IMR-90 (cell line): ENCODE results near the gene AGAP1. TPM values are rescaled to one million over a fixed set of nuclear protein-coding genes. Genes with fewer than 3 reads are reported as not detected.

Source experiments
- ATAC-seq: fragments of 200-7000 bp; cut with Tn5 transposase; 2 replicates; pipeline ENCODE4 v1.9.1; 2020; ENCODE audit warnings: low read depth, mild to moderate bottlenecking, moderate library complexity
- BruUV-seq: library from RNA; stranded (reverse); fragments of 400-500 nt; replicated peaks from 2 replicates; lab custom pipeline; 2021; lab: Mats Ljungman, UMichigan
- CTCF ChIA-PET: fragments of 300-600 bp; formaldehyde crosslinking; extraction: SDS; loops from one replicate; lab custom pipeline; 2021; ENCODE audit warnings: antibody characterized with exemption; lab: Yijun Ruan, JAX
- POLR2A ChIA-PET: fragments of 300-600 bp; sonication (Branson Sonifier 250); formaldehyde crosslinking; loops from one replicate; lab custom pipeline; 2022; ENCODE audit warnings: antibody characterized with exemption; ENCODE audit not compliant: unreplicated experiment; lab: Charles Lee
- DNase-seq: peaks from one replicate; pipeline ENCODE4 v3.0.0; 2013
- H2AFZ ChIP-seq: replicated peaks from 2 replicates; pipeline ENCODE3; 2013; ENCODE audit warnings: low read length, mild to moderate bottlenecking; ENCODE audit not compliant: poor library complexity
- H2AK5ac ChIP-seq: 2 replicates; pipeline ENCODE4 v1.6.1; 2013; ENCODE audit warnings: low read depth, low read length, inconsistent platforms
- H2AK9ac ChIP-seq: replicated peaks from 2 replicates; pipeline ENCODE3; 2013; ENCODE audit warnings: mild to moderate bottlenecking, low read depth, low read length, moderate library complexity; ENCODE audit not compliant: poor library complexity
- H2BK120ac ChIP-seq: 2 replicates; pipeline ENCODE4 v1.6.1; 2013; ENCODE audit warnings: low read depth, low read length, inconsistent platforms
- H2BK15ac ChIP-seq: 3 replicates; pipeline ENCODE4 v1.6.1; 2013; ENCODE audit warnings: low read depth, low read length, inconsistent platforms
- H2BK20ac ChIP-seq: 2 replicates; pipeline ENCODE4 v1.6.1; 2013; ENCODE audit warnings: low read depth, mild to moderate bottlenecking, inconsistent platforms, low read length, moderate library complexity
- H2BK5ac ChIP-seq: 2 replicates; pipeline ENCODE4 v1.6.1; 2013; ENCODE audit warnings: mild to moderate bottlenecking, low read depth, low read length, inconsistent platforms; ENCODE audit not compliant: poor library complexity, severe bottlenecking
- H3K14ac ChIP-seq: replicated peaks from 2 replicates; pipeline ENCODE4 v1.6.1; 2013; ENCODE audit warnings: low read depth, low read length, inconsistent platforms
- H3K18ac ChIP-seq: 2 replicates; pipeline ENCODE4 v1.6.1; 2013; ENCODE audit warnings: low read depth, low read length, control low read depth
- H3K23ac ChIP-seq: 2 replicates; pipeline ENCODE4 v1.6.1; 2013; ENCODE audit warnings: low read depth, low read length, inconsistent platforms
- H3K27ac ChIP-seq: 2 replicates; pipeline ENCODE4 v1.5.1; 2013; ENCODE audit warnings: mild to moderate bottlenecking, control low read depth, low read length; ENCODE audit not compliant: insufficient read depth
- H3K27me3 ChIP-seq: 2 replicates; pipeline ENCODE4 v1.6.1; 2013; ENCODE audit warnings: low read length; ENCODE audit not compliant: control insufficient read depth, insufficient read depth
- H3K36me3 ChIP-seq: 2 replicates; pipeline ENCODE4 v1.6.1; 2013; ENCODE audit warnings: low read length, mixed read lengths; ENCODE audit not compliant: control insufficient read depth, insufficient read depth
- H3K4ac ChIP-seq: 2 replicates; pipeline ENCODE4 v1.6.1; 2013; ENCODE audit warnings: low read depth, low read length, inconsistent platforms
- H3K4me1 ChIP-seq: 2 replicates; pipeline ENCODE4 v1.6.1; 2013; ENCODE audit warnings: low read length, mixed read lengths; ENCODE audit not compliant: control insufficient read depth, insufficient read depth
- H3K4me2 ChIP-seq: 2 replicates; pipeline ENCODE4 v1.6.1; 2013; ENCODE audit warnings: low read depth, mild to moderate bottlenecking, control low read depth, low read length, moderate library complexity
- H3K4me3 ChIP-seq: 2 replicates; pipeline ENCODE4 v1.5.1; 2013; ENCODE audit warnings: low read depth, mild to moderate bottlenecking, control low read depth, low read length, moderate library complexity; ENCODE audit not compliant: insufficient read depth
- H3K56ac ChIP-seq: 2 replicates; pipeline ENCODE4 v1.6.1; 2013; ENCODE audit warnings: low read length, inconsistent platforms; ENCODE audit not compliant: insufficient read depth; ENCODE audit errors: extremely low read depth
- H3K79me1 ChIP-seq, 2 experiments: 2 replicates each; pipeline ENCODE4 v1.6.1; 2013; ENCODE audit warnings: low read length in 2 of 2, inconsistent platforms in 1 of 2, low read depth in 1 of 2
- H3K9ac ChIP-seq: 2 replicates; pipeline ENCODE4 v1.6.1; 2013; ENCODE audit warnings: low read depth, low read length, control low read depth
- H3K9me1 ChIP-seq: 2 replicates; pipeline ENCODE4 v1.6.1; 2013; ENCODE audit warnings: low read length, inconsistent platforms; ENCODE audit not compliant: insufficient read depth
- H3K9me3 ChIP-seq: 2 replicates; pipeline ENCODE4 v1.6.1; 2013; ENCODE audit warnings: low read length; ENCODE audit not compliant: control insufficient read depth, insufficient read depth
- H4K20me1 ChIP-seq: 2 replicates; pipeline ENCODE4 v1.6.1; 2013; ENCODE audit warnings: low read length, inconsistent platforms; ENCODE audit not compliant: insufficient read depth
- H4K5ac ChIP-seq: 2 replicates; pipeline ENCODE4 v1.6.1; 2013; ENCODE audit warnings: mild to moderate bottlenecking, low read depth, low read length, control low read depth
- H4K8ac ChIP-seq, 2 experiments: 2 replicates each; pipeline ENCODE4 v1.6.1; 2013; ENCODE audit warnings: low read depth in 2 of 2, low read length in 2 of 2, control low read depth in 1 of 2, inconsistent platforms in 1 of 2
- H4K91ac ChIP-seq: 2 replicates; pipeline ENCODE4 v1.6.1; 2013; ENCODE audit warnings: low read depth, low read length, inconsistent platforms; ENCODE audit not compliant: insufficient read depth
- BHLHE40 ChIP-seq: fragments of 150-350 bp; IDR thresholded peaks from 2 replicates; pipeline ENCODE4 v1.6.1; 2016; ENCODE audit warnings: mild to moderate bottlenecking, low read depth, low read length
- CEBPB ChIP-seq: IDR thresholded peaks from 2 replicates; pipeline ENCODE4 v1.6.1; 2012; ENCODE audit warnings: low read depth, low read length, improper control_type of control experiment
- CHD1 ChIP-seq: IDR thresholded peaks from 2 replicates; pipeline ENCODE4 v1.6.1; 2012; ENCODE audit warnings: low read depth, low read length, improper control_type of control experiment
- CTCF ChIP-seq: conservative IDR thresholded peaks from 2 replicates; pipeline ENCODE4 v1.5.1; 2012; ENCODE audit warnings: mild to moderate bottlenecking, low read depth, low read length, improper control_type of control experiment
- ELK1 ChIP-seq: fragments of 150-350 bp; IDR thresholded peaks from 2 replicates; pipeline ENCODE4 v1.6.1; 2016; ENCODE audit warnings: low read depth, mild to moderate bottlenecking, low read length, moderate library complexity, borderline replicate concordance
- FOS ChIP-seq: fragments of 150-350 bp; IDR thresholded peaks from 2 replicates; pipeline ENCODE4 v1.6.1; 2016; ENCODE audit warnings: low read depth, low read length
- MAFK ChIP-seq: IDR thresholded peaks from 2 replicates; pipeline ENCODE4 v1.6.1; 2012; ENCODE audit warnings: low read depth, low read length, improper control_type of control experiment
- MAZ ChIP-seq: IDR thresholded peaks from 2 replicates; pipeline ENCODE4 v1.6.1; 2012; ENCODE audit warnings: low read depth, mild to moderate bottlenecking, low read length, improper control_type of control experiment, moderate library complexity, borderline replicate concordance
- MXI1 ChIP-seq: IDR thresholded peaks from 2 replicates; pipeline ENCODE4 v1.6.1; 2012; ENCODE audit warnings: low read depth, mild to moderate bottlenecking, low read length, moderate library complexity, borderline replicate concordance
- NFE2L2 ChIP-seq: fragments of 150-350 bp; IDR thresholded peaks from 2 replicates; pipeline ENCODE4 v1.6.1; 2016; ENCODE audit warnings: low read depth, mild to moderate bottlenecking, low read length
- POLR2A ChIP-seq: IDR thresholded peaks from 2 replicates; pipeline ENCODE4 v1.6.1; 2012; ENCODE audit warnings: mild to moderate bottlenecking, low read depth, low read length
- RAD21 ChIP-seq: IDR thresholded peaks from 2 replicates; pipeline ENCODE4 v1.6.1; 2012; ENCODE audit warnings: low read length, improper control_type of control experiment
- RCOR1 ChIP-seq: IDR thresholded peaks from 2 replicates; pipeline ENCODE4 v1.6.1; 2012; ENCODE audit warnings: mild to moderate bottlenecking, low read length, improper control_type of control experiment; ENCODE audit not compliant: insufficient replicate concordance
- RFX5 ChIP-seq: IDR thresholded peaks from 2 replicates; pipeline ENCODE4 v1.8.0; 2012; ENCODE audit warnings: low read depth, mild to moderate bottlenecking, low read length, moderate library complexity
- SMC3 ChIP-seq: fragments of 150-350 bp; IDR thresholded peaks from 2 replicates; pipeline ENCODE4 v1.6.1; 2016; ENCODE audit warnings: low read depth, mild to moderate bottlenecking, antibody characterized with exemption, low read length, moderate library complexity
- USF2 ChIP-seq: fragments of 150-350 bp; IDR thresholded peaks from 2 replicates; pipeline ENCODE4 v1.6.1; 2017; ENCODE audit warnings: mild to moderate bottlenecking, antibody characterized with exemption, low read length, low read depth
- WGBS, 2 experiments: methylation state at CpG; one replicate each; pipeline versions ENCODE4 v1.1.5 to v1.1.7; 2013; ENCODE audit warnings: missing lambda C conversion rate in 2 of 2; ENCODE audit not compliant: insufficient read length in 1 of 2; ENCODE audit errors: extremely low coverage in 2 of 2; 5-methylcytosine and 5-hydroxymethylcytosine counted together
- dilution Hi-C: fragments of 300-500 bp; cut with HindIII; formaldehyde crosslinking; loops from one replicate; pipeline ENCODE4 v1.14.3; 2018; ENCODE audit warnings: low sequenced_read_pairs; ENCODE audit not compliant: unreplicated experiment
- in situ Hi-C: fragments of 300-500 bp; cut with MboI; formaldehyde crosslinking; loops from 3 replicates; pipeline ENCODE4 v1.14.3; 2019; ENCODE audit warnings: low sequenced_read_pairs, inconsistent platforms, mixed read lengths
- intact Hi-C: fragments of 100-400 bp; cut with micrococcal nuclease; formaldehyde crosslinking; loops from 2 replicates; pipeline ENCODE4 v1.10.0; 2022
- polyA plus RNA-seq, 3 experiments: library from polyadenylated mRNA; depleted of rRNA; stranded (reverse); fragments of >200 nt; gene quantifications; 2 replicates each; pipeline ENCODE4 v1.2.3, GENCODE V29; 2012; ENCODE audit warnings: low replicate concordance in 1 of 3
- total RNA-seq: library from RNA; depleted of rRNA; stranded (reverse); fragments of >200 nt; gene quantifications from 2 replicates; pipeline ENCODE4 v1.2.3, GENCODE V29; 2012

Gene AGAP1
- total and polyA plus RNA-seq, 2 of the 4 experiments (the other 2 are of a cell fraction) = 15.1 to 16.4 TPM

- Histone ChIP-seq H3K27ac (no peak overlapping the region), H3K9me3 (peaks cover 2% of the 10 kb centered on the region; the same call in 1 of the 2 replicates), H4K91ac (no peak overlapping the region), H3K36me3 (no peaks in the 10 kb centered on the region), H3K4me2 (no peak overlapping the region), H4K8ac (no peak overlapping the region), H3K4ac (no peak overlapping the region), H3K14ac (no peak overlapping the region), H2BK20ac (no peak overlapping the region), H2AFZ (no peak overlapping the region), H2BK120ac (no peak overlapping the region), H4K20me1 (peaks cover 84% of the 10 kb centered on the region), H3K27me3 (no peaks in the 10 kb centered on the region), H3K23ac (no peak overlapping the region), H3K9ac (no peak overlapping the region), H3K4me3 (no peak overlapping the region), H3K18ac (no peak overlapping the region), H2AK9ac (no peak overlapping the region), H3K4me1 (peaks cover 2% of the 10 kb centered on the region; the same call in 1 of the 2 replicates), H3K56ac (no peak overlapping the region), H2AK5ac (no peak overlapping the region), H4K5ac (no peak overlapping the region), H3K9me1 (peaks cover 4% of the 10 kb centered on the region), H2BK5ac (no peak overlapping the region), H3K79me1 (peaks cover 18 to 68% of the 10 kb centered on the region in 2 experiments), H2BK15ac (no peak overlapping the region)
- intact Hi-C loops (no loop called here), in situ Hi-C loops (no loop called here), dilution Hi-C loops (no loop called here)
- ATAC-seq (no peak), DNase-seq (no peak)
- ChIA-PET POLR2A (no interaction called here), CTCF (no interaction called here)
- BruUV-seq = no TSS peak
- TF ChIP-seq MAFK (no peak), RCOR1 (no peak), MAZ (no peak), CHD1 (no peak), FOS (no peak), MXI1 (no peak), USF2 (no peak), RAD21 (no peak), CTCF (no peak), POLR2A (no peak), RFX5 (no peak), CEBPB (no peak), ELK1 (no peak), SMC3 (no peak), BHLHE40 (no peak), NFE2L2 (no peak)
- no CpG with 5 or more reads among the region's 5 CpGs for WGBS, 2 experiments
Measured at GRCh38 chr2:235532307-235532706, 38.5 kb downstream of the AGAP1 start.
